Psoas muscle (tissue), 8 donors: ENCODE data around the gene HSD17B14. TPM values are rescaled to one million over a fixed set of nuclear protein-coding genes. Genes with fewer than 3 reads are reported as not detected.
"Not testable (repeated sequence)": the region's sequence is repeated elsewhere in the genome, so short reads cannot be mapped to it uniquely, and the experiment has no call there.

Source experiments
- ATAC-seq, 4 donors: fragments of 200-7000 bp; cut with Tn5 transposase; one replicate each; pipeline ENCODE4 v1.9.1; 2020; ENCODE audit warnings: moderate library complexity in 3 of 4, mild to moderate bottlenecking in 2 of 4
- DNase-seq, 2 donors: peaks; one replicate each; pipeline ENCODE4 v3.0.0-alpha.2; 2020
- H3K27ac ChIP-seq: fragments of 200-600 bp; one replicate; pipeline ENCODE4 v1.8.0; 2022
- H3K27me3 ChIP-seq, 3 donors: fragments of 200-600 bp in 1 of 3; one replicate each; pipeline versions ENCODE4 v1.6.1 to v1.8.0; 2013 to 2022; ENCODE audit warnings: low read length in 2 of 3, mild to moderate bottlenecking in 2 of 3, moderate library complexity in 1 of 3; ENCODE audit not compliant: insufficient read depth in 3 of 3
- H3K36me3 ChIP-seq, 2 donors: fragments of 200-600 bp in 1 of 2; one replicate each; pipeline versions ENCODE4 v1.6.1 to v1.8.0; 2013 to 2022; ENCODE audit warnings: low read depth in 1 of 2, mild to moderate bottlenecking in 1 of 2, moderate library complexity in 1 of 2; ENCODE audit not compliant: insufficient read depth in 1 of 2
- H3K4me1 ChIP-seq: fragments of 200-600 bp; one replicate; pipeline ENCODE4 v1.8.0; 2022
- H3K4me3 ChIP-seq: fragments of 200-600 bp; one replicate; pipeline ENCODE4 v1.8.0; 2022; ENCODE audit warnings: mild to moderate bottlenecking
- H3K9me3 ChIP-seq: fragments of 200-600 bp; one replicate; pipeline ENCODE4 v1.8.0; 2022
- CTCF ChIP-seq: fragments of 200-600 bp; IDR thresholded peaks from one replicate; pipeline ENCODE4 v1.8.0; 2022; ENCODE audit warnings: antibody characterized with exemption
- WGBS, 3 donors: extraction: QIAGEN DNeasy Blood & Tissue Kit; methylation state at CpG; one replicate each; pipeline versions ENCODE4 v1.1.6 to v1.1.7; 2013; 5-methylcytosine and 5-hydroxymethylcytosine counted together
- intact Hi-C, 2 donors: fragments of 100-400 bp; cut with DNase I; formaldehyde crosslinking; loops; one replicate each; pipeline versions ENCODE4 v1.11.0 to v1.14.2; 2022
- long read RNA-seq, 2 donors: library from polyadenylated mRNA; unstranded; transcript quantifications; one replicate each; pipeline ENCODE4 v2.0.0, GENCODE V29; 2021
- polyA plus RNA-seq, 3 donors: library from polyadenylated mRNA; stranded (reverse); fragments of 200-250 nt; gene quantifications; one replicate each; pipeline ENCODE4 v1.2.3, GENCODE V29; 2013
- total RNA-seq, 4 donors: library from RNA; stranded (reverse); fragmentation: NEBNext Ultra II Directional in 2 of 4; extraction: Animal tissue kit (Norgen Biotek cat#: 25700) in 2 of 4; gene quantifications; one replicate each; pipeline versions ENCODE4 v1.2.1 to v1.2.4, GENCODE V29; 2021 to 2023
- donor health status: healthy with polysubstance abuse.
- donor health status: DM: no; HTN: no; CAD: no; lungs with moderate emphysema.
- donor health status: Bipolar disorder and iron deficiency.
- donor health status: healthy.
- donor health status: DM: yes; HTN: yes; CAD: no.
- donor health status: DM: no; HTN: no; CAD: no.
- donor health status: DM: no; HTN: no; CAD: no.
- donor health status: DM: yes; HTN: yes; CAD: no.

Gene HSD17B14
- total RNA-seq: 1 to 10 TPM in 1 of 4 donors, under 1 TPM in 3; 0.61 to 1.2 (median 0.80) TPM
- polyA plus RNA-seq: under 1 TPM; 0.15 to 0.66 (median 0.29) TPM
- long read RNA-seq, donor 1: 0 reads
- long read RNA-seq, donor 2: 0 reads

GRCh38 chr19:48836089-48837017 lies at the start of gene HSD17B14:
TSS of gene HSD17B14 (minus strand) at chr19:48836491. CDS start at chr19:48836411, 80 bp downstream.
- no peaks in the 10 kb centered on the region for H3K9me3 ChIP-seq
- DNase-seq (no peak), ATAC-seq (peak; percentile 20 to 41 (median 28))
- peak within 1 kb of the TSS; percentile 44 for H3K4me3 ChIP-seq
- H3K36me3 ChIP-seq: no peaks in the 10 kb centered on the region
- TF ChIP-seq CTCF: no peak
- 17 to 24% (median 18%) methylated on average over 35 of the region's 35 CpGs for WGBS, 3 donors
- peak within 1 kb of the TSS; percentile 23 for H3K27ac ChIP-seq
- H3K4me1 ChIP-seq: no peaks in the 10 kb centered on the region
- H3K27me3 ChIP-seq: no peaks in the 10 kb centered on the region
- intact Hi-C loops: loop anchor here in 1 of 2 donors (2.0 to 10.0 kb wide), 3 partner anchors 42 to 189 kb away; partner anchors contain the start of genes CA11 and NTN5

GRCh38 chr19:48883726-48884125 lies 47.4 kb upstream of the HSD17B14 start:
- Histone ChIP-seq H3K27me3 (no peaks in the 10 kb centered on the region), H3K36me3 (peaks cover 0 to 10% of the 10 kb centered on the region in 2 donors), H3K9me3 (no peaks in the 10 kb centered on the region), H3K4me1 (peaks cover under 1% of the 10 kb centered on the region), H3K4me3 (no peak overlapping the region), H3K27ac (no peak overlapping the region)
- ATAC-seq: no peak
- no peak for DNase-seq
- intact Hi-C loops: no loop called here
- TF ChIP-seq CTCF: no peak
- WGBS, 3 donors: 92 to 97% (median 94%) methylated on average over 7 of the region's 7 CpGs

GRCh38 chr19:48881741-48882657 lies 45.7 kb upstream of the HSD17B14 start:
- TF ChIP-seq CTCF: no peak
- peak overlapping the region; percentile 3 for H3K27ac ChIP-seq
- H3K36me3 ChIP-seq: peaks cover 0 to 27% of the 10 kb centered on the region in 2 donors
- ATAC-seq: peak; percentile 50 to 89 (median 76)
- no peak for DNase-seq
- peaks cover 17% of the 10 kb centered on the region for H3K4me1 ChIP-seq
- intact Hi-C loops: no loop called here
- H3K27me3 ChIP-seq: no peaks in the 10 kb centered on the region
- H3K9me3 ChIP-seq: no peaks in the 10 kb centered on the region
- H3K4me3 ChIP-seq: no peak overlapping the region
- 78 to 79% (median 78%) methylated on average over 30 of the region's 30 CpGs for WGBS, 3 donors

- not testable (repeated sequence) for H3K27me3 ChIP-seq, DNase-seq, ATAC-seq, H3K9me3 ChIP-seq, H3K4me3 ChIP-seq
- Histone ChIP-seq H3K36me3 (peaks cover 0 to 49% of the 10 kb centered on the region in 2 donors), H3K4me1 (peaks cover 32% of the 10 kb centered on the region), H3K27ac (peak overlapping the region; percentile 27)
- intact Hi-C loops: loop anchor here in 1 of 2 donors (5.0 kb wide), 1 partner anchor 83 kb away; no protein-coding TSS in a partner anchor
- 91 to 93% (median 92%) methylated on average over 9 of the region's 9 CpGs for WGBS, 3 donors
Observed at GRCh38 chr19:48879696-48880095, 43.4 kb upstream of the HSD17B14 start.
